CD4-positive, alpha-beta memory T cell (primary cell): Measurements from ENCODE around the gene PCBP3. TPM values are rescaled to one million over a fixed set of nuclear protein-coding genes. Genes with fewer than 3 reads are reported as not detected.

Experiments
- CTCF ChIA-PET: fragments of 350-600 bp; sonication (Branson Sonifier 250); formaldehyde crosslinking; loops from one replicate; lab custom pipeline; 2021; ENCODE audit warnings: inconsistent platforms; ENCODE audit not compliant: partially characterized antibody; lab: Charles Lee
- POLR2A ChIA-PET: fragments of 350-600 bp; sonication (Branson Sonifier 250); formaldehyde crosslinking; loops from one replicate; lab custom pipeline; 2021; ENCODE audit not compliant: partially characterized antibody; lab: Charles Lee
- DNase-seq, 5 donors: peaks; one replicate each; pipeline versions ENCODE4 v3.0.0 to v3.0.0-alpha.2; 2020 to 2022; ENCODE audit warnings: mixed read lengths in 1 of 5
- H3K27ac ChIP-seq: one replicate; pipeline ENCODE4 v1.7.0; 2013; ENCODE audit warnings: low read depth, low read length
- H3K27me3 ChIP-seq: 2 replicates; pipeline ENCODE4 v1.7.0; 2013; ENCODE audit warnings: mild to moderate bottlenecking, low read length, moderate library complexity; ENCODE audit not compliant: insufficient read depth
- H3K36me3 ChIP-seq: 2 replicates; pipeline ENCODE4 v1.7.0; 2013; ENCODE audit warnings: mild to moderate bottlenecking, low read length, moderate library complexity; ENCODE audit not compliant: insufficient read depth
- H3K4me1 ChIP-seq: 2 replicates; pipeline ENCODE4 v1.7.0; 2013; ENCODE audit warnings: mild to moderate bottlenecking, low read length, moderate library complexity; ENCODE audit not compliant: insufficient read depth
- H3K4me3 ChIP-seq, 2 donors: one replicate each; pipeline ENCODE4 v1.7.0; 2013; ENCODE audit warnings: low read length in 2 of 2, mild to moderate bottlenecking in 1 of 2
- H3K9me3 ChIP-seq, 2 donors: one replicate each; pipeline ENCODE4 v1.7.0; 2013; ENCODE audit warnings: low read length in 2 of 2, control low read depth in 1 of 2; ENCODE audit not compliant: control insufficient read depth in 1 of 2
- H3K27ac Mint-ChIP-seq, 7 donors: one replicate each; pipeline ENCODE4 v1.8.0; 2020 to 2021; ENCODE audit warnings: mixed read lengths in 7 of 7, mild to moderate bottlenecking in 6 of 7, inconsistent platforms in 3 of 7, moderate library complexity in 3 of 7
- H3K27me3 Mint-ChIP-seq, 2 donors: one replicate each; pipeline ENCODE4 v1.8.0; 2020 to 2021; ENCODE audit warnings: mixed read lengths in 2 of 2
- H3K36me3 Mint-ChIP-seq, 2 donors: one replicate each; pipeline ENCODE4 v1.8.0; 2020 to 2021; ENCODE audit warnings: mixed read lengths in 2 of 2, inconsistent platforms in 1 of 2, mild to moderate bottlenecking in 1 of 2
- H3K4me1 Mint-ChIP-seq, 4 donors: one replicate each; pipeline ENCODE4 v1.8.0; 2020 to 2021; ENCODE audit warnings: mixed read lengths in 4 of 4, mild to moderate bottlenecking in 1 of 4
- H3K4me3 Mint-ChIP-seq, 8 donors: one replicate each; pipeline ENCODE4 v1.8.0; 2020 to 2021; ENCODE audit warnings: mixed read lengths in 8 of 8, mild to moderate bottlenecking in 7 of 8, moderate library complexity in 6 of 8, inconsistent platforms in 3 of 8
- H3K9me3 Mint-ChIP-seq, 8 donors: one replicate each; pipeline ENCODE4 v1.8.0; 2020 to 2021; ENCODE audit warnings: mixed read lengths in 8 of 8, mild to moderate bottlenecking in 5 of 8, inconsistent platforms in 3 of 8, moderate library complexity in 1 of 8
- intact Hi-C: fragments of 100-400 bp; cut with micrococcal nuclease; formaldehyde crosslinking; loops from one replicate; pipeline ENCODE4 v1.15.1; 2023
- polyA plus RNA-seq, 2 donors: library from polyadenylated mRNA; unstranded; fragments of 300-500 nt; fragmentation: Illumina TruSeq; gene quantifications; one replicate each; pipeline ENCODE4 v1.2.3, GENCODE V29; 2021
- total RNA-seq, 2 experiments: library from RNA; stranded (reverse); gene quantifications; one replicate each; pipeline ENCODE4 v1.2.3, GENCODE V29; 2021

PCBP3 gene
- total and polyA plus RNA-seq, 4 experiments from 2014 or later: 0.36 to 1.6 (median 1.0) TPM

- Mint-ChIP-seq H3K27me3 (peaks cover 0 to under 1% of the 10 kb centered on the region in 2 donors), H3K4me1 (peaks cover 0 to 10% (median 3%) of the 10 kb centered on the region in 4 donors), H3K4me3 (no peak overlapping the region), H3K9me3 (no peaks in the 10 kb centered on the region), H3K36me3 (no peaks in the 10 kb centered on the region), H3K27ac (no peak overlapping the region)
- ChIA-PET CTCF (no interaction called here), POLR2A (no interaction called here)
- Histone ChIP-seq H3K27me3 (no peaks in the 10 kb centered on the region), H3K27ac (no peak overlapping the region), H3K9me3 (no peaks in the 10 kb centered on the region), H3K4me3 (no peak overlapping the region), H3K36me3 (no peaks in the 10 kb centered on the region), H3K4me1 (no peaks in the 10 kb centered on the region)
- no peak for DNase-seq
- intact Hi-C loops: no loop called here
These were observed 224.2 kb downstream of the PCBP3 start for GRCh38 chr21:45867671-45868081.

GRCh38 chr21:45868086-45868485, 224.6 kb downstream of the PCBP3 start:
- Mint-ChIP-seq H3K9me3 (no peaks in the 10 kb centered on the region), H3K4me3 (no peak overlapping the region), H3K27ac (no peak overlapping the region), H3K27me3 (peaks cover 0 to 3% of the 10 kb centered on the region in 2 donors), H3K4me1 (peaks cover 0 to 10% (median 3%) of the 10 kb centered on the region in 4 donors), H3K36me3 (no peaks in the 10 kb centered on the region)
- H3K27me3 ChIP-seq: no peaks in the 10 kb centered on the region
- no peaks in the 10 kb centered on the region for H3K36me3 ChIP-seq
- intact Hi-C loops: no loop called here
- H3K9me3 ChIP-seq: no peaks in the 10 kb centered on the region
- DNase-seq: no peak
- POLR2A ChIA-PET: no interaction called here
- no peak overlapping the region for H3K27ac ChIP-seq
- H3K4me1 ChIP-seq: no peaks in the 10 kb centered on the region
- no peak overlapping the region for H3K4me3 ChIP-seq
- CTCF ChIA-PET: no interaction called here

GRCh38 chr21:45868488-45868887, 225.0 kb downstream of the PCBP3 start:
- peaks cover 0 to 3% (median 0%) of the 10 kb centered on the region in 8 donors for H3K9me3 Mint-ChIP-seq
- H3K27ac Mint-ChIP-seq: no peak overlapping the region
- no peaks in the 10 kb centered on the region for H3K4me1 ChIP-seq
- intact Hi-C loops: no loop called here
- ChIA-PET POLR2A (no interaction called here), CTCF (no interaction called here)
- H3K27ac ChIP-seq: no peak overlapping the region
- peaks cover 0 to 4% of the 10 kb centered on the region in 2 donors for H3K27me3 Mint-ChIP-seq
- H3K36me3 Mint-ChIP-seq: no peaks in the 10 kb centered on the region
- H3K36me3 ChIP-seq: no peaks in the 10 kb centered on the region
- no peaks in the 10 kb centered on the region for H3K27me3 ChIP-seq
- H3K4me3 ChIP-seq: no peak overlapping the region
- peaks cover 0 to 10% (median 3%) of the 10 kb centered on the region in 4 donors for H3K4me1 Mint-ChIP-seq
- no peak for DNase-seq
- H3K9me3 ChIP-seq: no peaks in the 10 kb centered on the region
- no peak overlapping the region for H3K4me3 Mint-ChIP-seq

GRCh38 chr21:45869121-45870007, 225.8 kb downstream of the PCBP3 start:
- peaks cover 0 to 10% (median 3%) of the 10 kb centered on the region in 4 donors for H3K4me1 Mint-ChIP-seq
- peaks cover 0 to 8% of the 10 kb centered on the region in 2 donors for H3K27me3 Mint-ChIP-seq
- POLR2A ChIA-PET: no interaction called here
- H3K36me3 Mint-ChIP-seq: no peaks in the 10 kb centered on the region
- Histone ChIP-seq H3K27ac (no peak overlapping the region), H3K9me3 (no peaks in the 10 kb centered on the region), H3K4me3 (no peak overlapping the region), H3K36me3 (no peaks in the 10 kb centered on the region), H3K4me1 (no peaks in the 10 kb centered on the region), H3K27me3 (no peaks in the 10 kb centered on the region)
- H3K4me3 Mint-ChIP-seq: no peak overlapping the region
- no peak overlapping the region for H3K27ac Mint-ChIP-seq
- no peak for DNase-seq
- intact Hi-C loops: no loop called here
- CTCF ChIA-PET: no interaction called here
- peaks cover 0 to 3% (median 0%) of the 10 kb centered on the region in 8 donors for H3K9me3 Mint-ChIP-seq

DNA sequence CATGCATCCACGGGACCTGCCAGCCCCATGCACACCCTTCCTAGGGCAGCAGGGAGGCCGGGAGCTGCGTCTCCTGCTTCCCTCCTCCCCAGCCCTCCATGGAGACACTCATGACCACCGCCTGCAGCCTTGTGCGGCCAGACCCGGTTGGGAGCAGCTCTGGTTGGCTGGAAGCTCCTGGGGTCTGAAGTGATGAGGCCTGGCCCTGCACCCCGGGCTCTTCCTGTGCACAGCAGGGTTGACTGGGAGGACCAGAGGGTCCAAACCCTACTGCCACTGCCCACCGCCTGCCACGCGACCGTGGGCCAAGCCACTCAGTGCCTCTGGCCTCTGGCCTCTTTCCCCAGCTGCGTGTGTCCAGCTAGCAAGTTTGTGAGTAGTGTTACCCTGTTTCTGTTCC, 226.9 kb downstream of the PCBP3 start:
- Mint-ChIP-seq H3K27me3 (peaks cover 0 to 8% of the 10 kb centered on the region in 2 donors), H3K36me3 (no peaks in the 10 kb centered on the region), H3K27ac (no peak overlapping the region), H3K4me3 (no peak overlapping the region), H3K4me1 (peaks cover 0 to 10% (median 3%) of the 10 kb centered on the region in 4 donors), H3K9me3 (peaks cover 0 to 3% (median 0%) of the 10 kb centered on the region in 8 donors)
- H3K36me3 ChIP-seq: no peaks in the 10 kb centered on the region
- H3K4me1 ChIP-seq: no peaks in the 10 kb centered on the region
- ChIA-PET CTCF (no interaction called here), POLR2A (no interaction called here)
- intact Hi-C loops: no loop called here
- no peaks in the 10 kb centered on the region for H3K9me3 ChIP-seq
- DNase-seq: no peak
- H3K4me3 ChIP-seq: no peak overlapping the region
- H3K27me3 ChIP-seq: no peaks in the 10 kb centered on the region
- no peak overlapping the region for H3K27ac ChIP-seq

GRCh38 chr21:45870851-45871615, 227.5 kb downstream of the PCBP3 start:
- no peaks in the 10 kb centered on the region for H3K36me3 ChIP-seq
- H3K9me3 Mint-ChIP-seq: peaks cover 0 to 3% (median 0%) of the 10 kb centered on the region in 8 donors
- no peak overlapping the region for H3K27ac ChIP-seq
- H3K27me3 Mint-ChIP-seq: peaks cover 0 to 8% of the 10 kb centered on the region in 2 donors
- intact Hi-C loops: no loop called here
- no peaks in the 10 kb centered on the region for H3K9me3 ChIP-seq
- no peak overlapping the region for H3K27ac Mint-ChIP-seq
- H3K4me1 ChIP-seq: no peaks in the 10 kb centered on the region
- no peak overlapping the region for H3K4me3 ChIP-seq
- no peak overlapping the region for H3K4me3 Mint-ChIP-seq
- H3K27me3 ChIP-seq: no peaks in the 10 kb centered on the region
- CTCF ChIA-PET: no interaction called here
- DNase-seq: no peak
- no peaks in the 10 kb centered on the region for H3K36me3 Mint-ChIP-seq
- POLR2A ChIA-PET: no interaction called here
- peaks cover 0 to 10% (median 3%) of the 10 kb centered on the region in 4 donors for H3K4me1 Mint-ChIP-seq

- no peaks in the 10 kb centered on the region for H3K4me1 ChIP-seq
- H3K4me3 ChIP-seq: no peak overlapping the region
- POLR2A ChIA-PET: no interaction called here
- H3K4me1 Mint-ChIP-seq: peaks cover 0 to 10% (median 3%) of the 10 kb centered on the region in 4 donors
- H3K36me3 Mint-ChIP-seq: no peaks in the 10 kb centered on the region
- CTCF ChIA-PET: no interaction called here
- no peak overlapping the region for H3K4me3 Mint-ChIP-seq
- peaks cover 0 to 3% (median 0%) of the 10 kb centered on the region in 8 donors for H3K9me3 Mint-ChIP-seq
- no peaks in the 10 kb centered on the region for H3K36me3 ChIP-seq
- intact Hi-C loops: no loop called here
- no peak overlapping the region for H3K27ac ChIP-seq
- H3K27me3 Mint-ChIP-seq: peaks cover 0 to 8% of the 10 kb centered on the region in 2 donors
- no peak overlapping the region for H3K27ac Mint-ChIP-seq
- H3K27me3 ChIP-seq: no peaks in the 10 kb centered on the region
- no peak for DNase-seq
- H3K9me3 ChIP-seq: no peaks in the 10 kb centered on the region
These were observed 228.2 kb downstream of the PCBP3 start for GRCh38 chr21:45871616-45872236.
